Activated T-cell treated with anti-CD3 and anti-CD28 coated beads, Interleukin-2, amount 50 U/mL, for 4 hours (primary cell): ENCODE data around the gene RPS6KL1. TPM values are rescaled to one million over a fixed set of nuclear protein-coding genes. Genes with fewer than 3 reads are reported as not detected.

Source experiments
- ATAC-seq, 2 donors: fragments of 200-7000 bp; cut with Tn5 transposase; one replicate each; pipeline ENCODE4 v1.10.0; 2021
- DNase-seq: peaks from one replicate; pipeline ENCODE4 v3.0.0-alpha.2; 2020
- H3K27me3 Mint-ChIP-seq: one replicate; pipeline ENCODE4 v1.8.0; 2021; ENCODE audit warnings: low read depth, mixed read lengths
- H3K36me3 Mint-ChIP-seq: one replicate; pipeline ENCODE4 v1.8.0; 2022; ENCODE audit warnings: mixed read lengths; ENCODE audit not compliant: insufficient read depth
- H3K4me1 Mint-ChIP-seq: one replicate; pipeline ENCODE4 v1.8.0; 2021; ENCODE audit warnings: low read depth, mixed read lengths
- H3K4me3 Mint-ChIP-seq: one replicate; pipeline ENCODE4 v1.8.0; 2021; ENCODE audit warnings: mild to moderate bottlenecking, moderate library complexity, mixed read lengths
- H3K9me3 Mint-ChIP-seq: one replicate; pipeline ENCODE4 v1.8.0; 2021; ENCODE audit warnings: mixed read lengths
- total RNA-seq, 3 donors: library from RNA; stranded (reverse); gene quantifications; one replicate each; pipeline ENCODE4 v1.2.1, GENCODE V29; 2021

The RPS6KL1 gene
- total RNA-seq, 3 donors from 2014 or later = 13.2 to 20.7 (median 17.3) TPM

DNA sequence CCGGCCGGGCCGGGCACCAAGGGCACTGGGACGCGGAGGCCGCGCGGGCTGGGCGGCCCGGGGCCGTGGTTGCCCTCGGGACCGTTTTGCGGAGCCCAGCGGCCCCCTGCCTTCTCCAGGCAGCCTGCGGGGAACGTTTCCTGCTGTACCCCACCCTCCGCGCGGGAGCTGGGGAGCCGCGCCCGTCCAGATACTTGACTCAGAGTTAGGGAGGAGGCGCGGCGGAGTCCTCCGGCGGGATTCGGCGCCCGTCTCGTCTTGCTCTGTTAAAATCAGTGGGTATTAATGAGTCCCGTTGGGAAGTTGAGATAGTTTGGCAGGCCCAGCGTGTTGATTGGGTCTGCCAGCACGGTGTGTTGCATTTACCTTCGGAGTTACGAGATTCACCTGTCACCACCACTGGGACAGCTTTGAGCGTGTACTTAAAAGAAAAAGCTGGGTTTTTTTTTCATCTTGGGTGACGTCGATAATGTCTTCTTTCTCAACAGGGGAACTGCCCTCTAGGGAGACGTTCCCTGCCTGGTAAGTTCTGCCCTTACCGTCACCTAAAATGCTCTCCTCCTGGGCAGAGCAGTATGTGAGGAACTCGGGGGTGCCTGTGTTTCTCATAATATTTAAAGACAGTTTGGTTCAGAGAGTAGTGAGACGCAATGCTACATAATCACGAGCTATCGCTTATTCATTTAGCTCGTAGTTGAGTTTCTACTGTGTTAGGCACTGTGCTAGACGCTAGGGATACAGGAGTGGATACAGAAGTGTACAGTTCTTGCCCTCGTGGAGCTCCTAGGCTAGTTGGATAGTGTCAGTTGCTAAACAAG, 40.7 kb downstream of the RPS6KL1 start:
- peak; percentile 37 for DNase-seq
- peak overlapping the region; percentile 100 for H3K4me3 Mint-ChIP-seq
- peak; percentile 69 for ATAC-seq
- H3K4me1 Mint-ChIP-seq = peaks cover 55% of the 10 kb centered on the region
- peaks cover 22% of the 10 kb centered on the region for H3K36me3 Mint-ChIP-seq
- no peaks in the 10 kb centered on the region for H3K9me3 Mint-ChIP-seq
- H3K27me3 Mint-ChIP-seq = no peaks in the 10 kb centered on the region

DNA sequence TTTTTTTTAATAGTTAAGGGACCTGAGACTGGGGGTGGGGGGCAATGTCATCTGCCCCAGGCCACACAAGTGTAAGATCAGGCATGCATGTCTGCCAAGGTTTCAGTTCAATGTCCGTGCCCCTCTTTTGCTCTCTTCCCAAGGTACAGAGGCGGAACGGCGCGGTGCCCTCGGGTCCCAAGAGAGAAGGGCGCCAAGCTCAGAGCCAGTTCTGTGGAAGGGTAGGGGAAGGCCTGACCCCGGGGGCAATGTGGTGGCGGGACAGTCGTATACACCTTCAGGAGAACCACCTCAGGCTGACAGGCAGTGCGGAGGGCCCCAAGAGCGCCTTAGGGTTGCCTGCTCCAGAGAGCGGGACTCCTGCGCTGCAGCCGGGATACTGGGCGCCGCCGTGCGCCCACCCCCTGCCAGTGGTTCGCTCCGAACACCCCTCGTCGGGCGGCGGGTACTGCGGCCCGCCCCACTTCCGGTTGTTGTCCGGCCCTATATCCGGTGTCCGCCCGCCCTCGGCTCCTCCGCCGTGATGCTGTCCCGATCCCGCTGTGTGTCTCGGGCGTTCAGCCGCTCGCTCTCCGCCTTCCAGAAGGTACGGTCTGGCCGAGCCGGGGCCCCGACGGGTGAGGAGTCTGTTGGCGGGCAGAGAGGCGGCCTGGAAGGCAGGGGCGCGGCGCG, 41.5 kb downstream of the RPS6KL1 start, which contains the start of gene DLST:
Gene DLST (plus strand): TSS at position 486 of the 672 bp plus-strand sequence. CDS start 38 bp downstream, at position 524.
- Mint-ChIP-seq H3K4me3 (peak within 1 kb of the TSS; percentile 100), H3K4me1 (peaks cover 54% of the 10 kb centered on the region), H3K27me3 (no peaks in the 10 kb centered on the region), H3K9me3 (no peaks in the 10 kb centered on the region), H3K36me3 (peaks cover 22% of the 10 kb centered on the region)
- ATAC-seq = peak; percentile 93 to 94
- DNase-seq = peak; percentile 80

DNA sequence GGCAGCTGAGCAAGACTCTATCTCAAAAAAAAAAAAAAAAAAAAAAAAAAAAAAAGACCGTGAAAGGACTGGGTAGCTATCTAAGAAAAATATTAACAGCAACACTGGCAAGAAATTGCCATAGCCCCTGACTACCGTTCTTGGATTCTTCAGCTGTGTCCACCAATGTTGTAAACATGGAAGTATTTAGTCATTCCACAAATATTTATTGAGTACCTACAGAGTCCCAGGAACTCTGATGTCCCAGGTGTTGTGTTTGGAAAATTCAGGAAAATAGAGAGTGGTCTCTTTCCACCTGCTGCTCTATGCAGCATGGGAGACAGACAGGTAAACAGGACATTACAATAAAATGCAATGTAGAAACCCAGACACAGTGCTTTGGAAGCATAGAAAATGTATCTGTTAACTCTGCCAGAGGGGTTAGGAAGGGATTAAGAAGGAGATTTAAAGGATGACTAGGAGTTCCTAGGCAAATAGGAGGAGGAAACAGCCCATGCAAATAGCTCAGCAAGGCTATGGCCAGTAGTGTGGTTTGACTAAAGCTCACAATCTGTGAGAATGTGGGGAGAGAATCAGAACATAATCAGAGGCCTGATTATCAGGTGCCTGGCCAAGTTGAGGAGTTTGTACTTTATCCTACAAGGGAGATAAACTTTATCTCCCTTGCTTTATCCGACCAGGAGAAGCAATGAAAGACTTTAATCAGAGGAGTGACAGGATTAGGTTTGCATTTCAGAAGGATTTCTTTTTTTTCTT, 43.5 kb downstream of the RPS6KL1 start:
- Mint-ChIP-seq H3K36me3 (peaks cover 12% of the 10 kb centered on the region), H3K27me3 (no peaks in the 10 kb centered on the region), H3K4me1 (peaks cover 50% of the 10 kb centered on the region), H3K9me3 (no peaks in the 10 kb centered on the region), H3K4me3 (peak overlapping the region; percentile 0)
- no peak for DNase-seq
- ATAC-seq = no peak

DNA sequence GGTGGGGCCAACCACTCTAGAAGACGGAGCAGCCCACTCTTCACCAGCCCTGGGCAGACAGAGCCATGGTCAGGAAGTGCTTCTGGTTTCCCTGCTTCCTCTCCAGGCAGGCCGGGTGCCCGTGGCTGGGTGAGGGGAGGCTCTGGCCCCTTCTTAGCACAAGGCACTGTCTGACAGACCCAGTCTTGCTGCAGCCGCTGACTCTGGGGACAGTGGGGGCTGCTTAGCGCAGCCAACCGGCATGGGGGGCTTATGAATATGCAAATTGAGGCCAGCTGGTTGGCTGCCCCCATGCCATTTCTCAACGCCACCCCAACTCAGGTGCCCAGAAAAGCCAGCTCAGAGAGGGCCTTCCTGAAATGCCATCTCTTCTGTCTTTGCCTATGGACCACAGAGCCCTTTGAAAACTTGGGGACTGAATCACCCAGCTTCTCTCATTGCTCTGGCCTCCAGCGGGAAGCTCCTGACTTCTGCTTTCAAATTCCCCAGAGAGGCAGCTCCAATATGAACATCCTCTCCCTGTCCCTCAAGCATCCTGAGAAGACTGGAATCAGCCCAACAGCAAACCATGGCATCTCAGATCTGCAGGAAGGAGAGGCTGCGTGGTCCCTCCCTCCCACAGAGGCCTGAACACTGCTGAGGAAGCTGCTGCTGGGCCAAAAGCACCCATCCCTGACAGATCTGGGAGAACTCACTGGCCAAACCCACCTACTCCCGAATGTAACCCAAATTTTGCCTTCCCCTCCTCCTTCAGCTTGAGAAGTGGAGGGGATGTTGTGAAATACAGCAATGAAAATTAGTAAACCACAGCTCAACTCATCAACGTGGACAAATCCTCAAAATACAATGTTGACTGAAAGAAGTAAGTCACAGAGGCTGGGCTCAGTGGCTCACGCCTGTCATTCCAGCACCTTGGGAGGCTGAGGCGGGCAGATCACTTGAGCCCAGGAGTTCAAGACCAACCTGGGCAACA, 46.8 kb downstream of the RPS6KL1 start, which contains the start of gene PROX2:
Gene PROX2 (minus strand): TSS at position 205 of the 973 bp plus-strand sequence. CDS start 12,311 bp downstream, outside the sequence.
- no peak for DNase-seq
- no peaks in the 10 kb centered on the region for H3K9me3 Mint-ChIP-seq
- peaks cover 30% of the 10 kb centered on the region for H3K4me1 Mint-ChIP-seq
- H3K4me3 Mint-ChIP-seq = peak within 1 kb of the TSS; percentile 13
- no peaks in the 10 kb centered on the region for H3K36me3 Mint-ChIP-seq
- no peaks in the 10 kb centered on the region for H3K27me3 Mint-ChIP-seq
- peak; percentile 73 to 74 for ATAC-seq

DNA sequence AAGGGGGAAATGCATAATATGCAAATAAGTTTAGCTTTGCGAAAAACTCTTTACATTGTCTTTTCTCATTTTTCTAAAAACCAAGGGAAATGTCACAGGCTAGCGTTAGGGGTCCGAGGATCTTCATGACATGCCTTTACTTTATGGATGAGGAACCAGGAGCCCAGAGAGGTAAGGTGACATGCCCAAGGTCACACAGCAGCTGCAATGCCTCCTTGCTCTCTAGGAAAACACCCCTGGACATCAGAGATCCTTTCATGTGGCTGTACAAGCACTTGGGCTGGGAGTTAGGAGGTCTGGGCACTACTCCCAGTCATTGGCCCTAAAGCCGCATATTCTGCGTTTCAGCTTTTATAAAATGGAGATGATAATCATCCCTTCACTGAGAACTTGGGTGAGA, 47.9 kb downstream of the RPS6KL1 start:
- no peak for ATAC-seq
- peaks cover 22% of the 10 kb centered on the region for H3K4me1 Mint-ChIP-seq
- no peak for DNase-seq
- no peaks in the 10 kb centered on the region for H3K36me3 Mint-ChIP-seq
- H3K4me3 Mint-ChIP-seq = no peak overlapping the region
- no peaks in the 10 kb centered on the region for H3K27me3 Mint-ChIP-seq
- no peaks in the 10 kb centered on the region for H3K9me3 Mint-ChIP-seq

DNA sequence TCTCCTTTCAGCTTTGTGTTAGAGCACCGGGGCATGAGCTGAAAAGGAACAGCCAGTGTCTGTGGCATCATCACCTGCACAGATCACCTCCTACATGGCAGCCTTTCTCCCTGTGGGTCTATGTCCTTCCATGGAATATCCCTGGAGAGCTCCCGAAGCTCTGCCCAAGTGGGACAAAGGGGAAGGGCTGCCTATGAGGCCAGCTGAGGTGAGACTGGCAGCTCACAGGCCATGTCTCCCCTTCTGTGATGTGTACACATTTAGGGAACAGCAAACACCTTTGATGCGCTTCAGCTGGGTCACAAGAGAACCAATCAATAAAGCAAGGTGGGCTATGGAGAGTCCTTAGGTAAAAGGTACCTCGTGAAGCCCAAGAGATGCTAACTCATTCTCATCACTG, 51.2 kb downstream of the RPS6KL1 start:
- Mint-ChIP-seq H3K4me1 (peaks cover 28% of the 10 kb centered on the region), H3K4me3 (no peak overlapping the region), H3K27me3 (no peaks in the 10 kb centered on the region), H3K36me3 (no peaks in the 10 kb centered on the region), H3K9me3 (no peaks in the 10 kb centered on the region)
- ATAC-seq (no peak), DNase-seq (no peak)

DNA sequence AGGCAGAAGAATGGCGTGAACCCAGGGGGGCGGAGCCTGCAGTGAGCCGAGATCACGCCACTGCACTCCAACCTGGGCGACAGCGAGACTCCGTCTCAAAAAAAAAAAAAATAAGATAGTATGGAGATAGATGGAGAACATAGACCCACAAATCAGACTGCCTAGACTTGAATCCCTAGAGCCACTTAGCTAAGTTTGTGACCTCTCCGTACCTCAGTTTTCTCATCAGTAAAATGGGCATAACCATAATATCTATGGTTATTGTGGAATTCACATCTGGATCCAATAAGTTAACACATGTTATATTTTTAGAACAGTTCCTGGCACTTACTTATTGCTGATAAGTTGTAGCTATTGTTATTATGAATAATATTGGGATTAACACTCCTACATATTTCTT, 54.3 kb downstream of the RPS6KL1 start:
- no peaks in the 10 kb centered on the region for H3K27me3 Mint-ChIP-seq

DNA sequence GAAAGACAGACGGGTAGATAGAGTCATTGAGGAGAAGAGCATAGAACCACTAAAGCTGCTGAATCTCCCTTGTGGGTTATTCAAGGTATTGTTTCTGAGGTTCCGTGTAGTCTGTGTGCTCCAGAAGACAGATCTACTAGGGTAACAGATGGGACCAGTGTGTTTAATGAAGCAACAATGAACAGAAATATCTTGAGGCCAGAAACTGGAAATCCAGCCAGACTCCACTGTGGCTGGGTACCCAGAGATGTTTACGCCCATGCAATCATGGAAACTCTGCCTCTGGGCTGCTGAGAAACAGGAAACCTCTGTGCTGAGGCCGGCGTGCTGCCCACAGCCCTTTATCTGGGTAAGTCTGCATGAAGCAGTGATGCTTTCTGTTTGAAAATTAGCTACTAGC, 55.4 kb downstream of the RPS6KL1 start:
- Mint-ChIP-seq H3K36me3 (no peaks in the 10 kb centered on the region), H3K4me1 (peaks cover 21% of the 10 kb centered on the region), H3K27me3 (no peaks in the 10 kb centered on the region), H3K9me3 (no peaks in the 10 kb centered on the region), H3K4me3 (no peak overlapping the region)
- ATAC-seq (peak; percentile 89 to 91), DNase-seq (peak; percentile 25)

More for the DNA sequence above, 54.3 kb downstream of the RPS6KL1 start:
- H3K9me3 Mint-ChIP-seq = no peaks in the 10 kb centered on the region
- no peak for DNase-seq
- H3K4me1 Mint-ChIP-seq = peaks cover 21% of the 10 kb centered on the region
- no peak for ATAC-seq
- H3K36me3 Mint-ChIP-seq = no peaks in the 10 kb centered on the region
- no peak overlapping the region for H3K4me3 Mint-ChIP-seq

DNA sequence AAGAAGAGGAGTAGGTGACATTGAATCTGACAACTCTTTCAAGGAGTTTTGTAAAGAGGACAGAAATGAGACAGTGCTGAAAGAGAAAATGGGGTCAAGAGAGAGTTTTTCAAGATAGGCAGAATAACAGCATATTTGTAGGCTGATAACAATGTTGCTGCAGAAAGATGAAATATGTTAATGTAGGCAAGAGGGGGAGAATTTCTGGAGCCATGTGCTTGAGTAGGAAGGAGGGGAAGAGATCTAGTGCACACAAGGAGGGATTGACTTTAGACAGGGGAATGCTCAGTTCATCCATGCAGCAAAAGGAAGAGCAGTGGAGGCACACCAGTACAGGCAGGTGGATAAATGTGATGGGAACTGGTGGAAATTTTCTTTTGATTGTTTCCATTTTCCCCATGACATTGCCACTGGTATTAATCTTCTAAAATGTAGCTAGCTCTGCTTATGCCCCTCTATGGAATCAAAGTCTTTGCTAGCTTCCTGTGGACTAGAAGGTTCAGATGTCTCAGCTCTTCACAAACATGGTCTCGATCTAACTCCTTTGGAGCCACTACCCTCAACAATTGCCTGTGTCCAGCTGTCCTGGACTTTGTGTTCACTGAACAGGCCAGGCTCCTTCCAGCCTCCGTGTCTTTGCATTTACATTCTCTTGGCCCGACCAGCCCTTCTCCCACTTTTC, 56.2 kb downstream of the RPS6KL1 start:
- H3K4me3 Mint-ChIP-seq = peak overlapping the region; percentile 7
- H3K4me1 Mint-ChIP-seq = peaks cover 21% of the 10 kb centered on the region
- ATAC-seq (no peak), DNase-seq (no peak)
- no peaks in the 10 kb centered on the region for H3K9me3 Mint-ChIP-seq
- H3K36me3 Mint-ChIP-seq = no peaks in the 10 kb centered on the region
- no peaks in the 10 kb centered on the region for H3K27me3 Mint-ChIP-seq

DNA sequence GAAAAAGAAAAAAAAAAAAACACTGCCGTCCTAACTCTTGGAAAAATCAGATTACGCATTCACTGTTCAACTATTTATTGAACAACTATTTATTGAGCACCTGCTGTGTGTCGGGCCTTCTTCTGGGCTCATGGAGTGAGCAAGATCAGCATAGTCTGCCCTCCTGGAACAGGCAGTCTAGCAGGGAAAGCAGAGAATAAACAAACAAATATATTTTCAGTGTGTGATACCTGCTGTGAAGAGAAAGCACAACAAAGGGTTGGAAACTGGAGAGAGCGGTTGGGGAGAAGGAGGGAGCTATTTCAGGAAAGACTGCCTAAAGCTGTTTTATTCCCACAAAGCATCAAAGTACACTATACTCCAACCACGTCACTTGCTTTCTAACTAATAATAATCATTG, 57.9 kb downstream of the RPS6KL1 start:
- no peaks in the 10 kb centered on the region for H3K36me3 Mint-ChIP-seq
- ATAC-seq = no peak
- H3K4me3 Mint-ChIP-seq = no peak overlapping the region
- peaks cover 21% of the 10 kb centered on the region for H3K4me1 Mint-ChIP-seq
- no peaks in the 10 kb centered on the region for H3K27me3 Mint-ChIP-seq
- no peaks in the 10 kb centered on the region for H3K9me3 Mint-ChIP-seq
- no peak for DNase-seq

DNA sequence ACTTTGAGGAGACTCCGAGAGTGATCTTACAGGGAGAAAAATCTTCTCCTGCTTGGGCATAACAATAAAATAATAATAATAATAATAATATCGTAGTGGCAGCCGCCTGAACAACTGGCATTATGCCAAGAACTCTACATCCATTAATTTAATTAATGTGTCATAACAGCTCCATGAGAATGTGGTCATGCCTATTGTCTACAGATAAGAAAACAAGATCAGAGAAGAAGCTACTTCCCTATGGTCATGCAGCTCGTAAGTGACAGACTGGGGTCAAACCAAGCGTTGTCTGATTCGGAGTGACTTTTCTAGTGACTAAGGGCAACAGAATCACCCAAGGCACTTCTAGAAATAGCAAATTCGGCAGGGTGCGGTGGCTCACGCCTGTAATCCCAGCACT, 58.9 kb downstream of the RPS6KL1 start:
- H3K4me1 Mint-ChIP-seq = peaks cover 21% of the 10 kb centered on the region
- ATAC-seq (no peak), DNase-seq (no peak)
- H3K9me3 Mint-ChIP-seq = no peaks in the 10 kb centered on the region
- H3K36me3 Mint-ChIP-seq = no peaks in the 10 kb centered on the region
- H3K4me3 Mint-ChIP-seq = no peak overlapping the region
- H3K27me3 Mint-ChIP-seq = no peaks in the 10 kb centered on the region

DNA sequence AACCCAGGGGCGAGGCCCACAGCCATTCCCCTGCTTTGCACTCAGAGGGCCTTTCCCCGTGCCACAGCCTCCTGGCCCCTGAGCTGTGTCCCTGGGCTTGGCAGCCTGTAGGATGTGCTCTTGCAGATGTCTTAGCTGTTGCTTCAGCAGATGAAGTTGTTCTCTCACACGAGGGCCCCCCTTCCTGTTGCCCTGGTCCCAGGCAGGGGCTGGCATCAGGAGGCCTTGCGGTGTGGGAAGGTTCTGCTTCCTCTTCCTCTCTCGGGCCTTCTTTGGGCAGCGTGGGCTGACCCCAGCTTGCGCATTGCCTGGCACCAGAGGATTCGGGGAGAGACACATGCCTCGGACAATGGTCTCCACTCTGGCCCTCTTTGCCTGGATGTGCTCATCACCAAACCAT, 59.8 kb downstream of the RPS6KL1 start:
- ATAC-seq = no peak
- no peaks in the 10 kb centered on the region for H3K9me3 Mint-ChIP-seq
- H3K4me3 Mint-ChIP-seq = no peak overlapping the region
- no peaks in the 10 kb centered on the region for H3K36me3 Mint-ChIP-seq
- H3K4me1 Mint-ChIP-seq = peaks cover 21% of the 10 kb centered on the region
- H3K27me3 Mint-ChIP-seq = no peaks in the 10 kb centered on the region
- no peak for DNase-seq

DNA sequence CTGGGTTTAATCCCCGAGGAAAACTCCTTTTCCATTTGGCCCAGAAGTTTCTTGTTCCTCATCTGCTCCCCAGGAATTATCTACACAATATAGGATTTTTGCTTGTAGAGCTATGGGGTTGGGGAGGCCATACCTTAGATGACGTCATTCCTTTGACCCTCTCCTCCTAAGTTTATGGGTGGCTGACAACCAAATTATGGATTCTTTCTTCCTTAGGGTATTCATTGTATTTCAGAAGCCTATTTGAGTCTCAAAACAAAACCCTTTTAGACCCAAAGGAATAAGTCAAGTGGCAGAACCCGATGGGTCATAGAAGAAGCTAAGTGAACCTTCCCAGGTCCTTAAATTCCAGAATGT, 61.3 kb downstream of the RPS6KL1 start:
- Mint-ChIP-seq H3K9me3 (no peaks in the 10 kb centered on the region), H3K36me3 (peaks cover under 1% of the 10 kb centered on the region), H3K4me3 (no peak overlapping the region), H3K4me1 (peaks cover 7% of the 10 kb centered on the region), H3K27me3 (no peaks in the 10 kb centered on the region)
- DNase-seq (no peak), ATAC-seq (no peak)
